HG02981 (cell line): ENCODE results near the gene APBA1.

ENCODE experiments used
- ATAC-seq: cut with Tn5 transposase; IDR thresholded peaks from one replicate; pipeline ENCODE4 v1.9.1; 2021; ENCODE audit warnings: mild to moderate bottlenecking, moderate library complexity; ENCODE audit not compliant: unreplicated experiment

APBA1 gene

DNA sequence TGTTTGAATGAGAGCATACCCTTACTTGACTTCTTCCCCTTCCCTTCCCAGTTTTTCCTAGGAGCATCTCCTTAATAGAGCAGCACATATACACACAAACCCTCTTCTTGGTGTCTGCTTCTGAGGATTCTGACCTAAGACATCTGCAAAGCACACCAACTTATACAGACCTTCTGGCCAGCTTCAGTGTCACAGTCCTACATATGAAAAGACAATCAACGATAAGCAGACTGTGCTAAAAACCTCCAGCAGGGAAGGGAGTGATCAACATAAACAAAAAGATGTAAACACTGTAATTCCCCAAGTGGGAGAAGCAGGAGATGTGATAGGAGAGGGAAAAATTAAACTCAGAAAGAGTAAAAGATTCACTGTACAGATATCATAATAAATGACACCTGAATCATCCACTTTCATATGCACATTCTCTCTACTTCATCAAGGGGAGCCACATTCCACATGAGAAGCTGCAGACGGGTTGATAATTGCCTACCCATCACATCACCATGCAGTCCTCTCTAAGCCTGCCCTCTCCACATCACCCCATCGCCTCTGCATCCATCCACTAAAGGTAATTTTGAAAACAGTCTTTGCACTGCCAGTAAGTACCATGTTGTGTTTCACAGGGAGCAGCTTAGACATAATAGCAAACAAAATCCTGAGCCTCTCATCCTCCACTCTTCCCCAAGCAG is 13.0 kb downstream of the APBA1 start:
- no peak for ATAC-seq

DNA sequence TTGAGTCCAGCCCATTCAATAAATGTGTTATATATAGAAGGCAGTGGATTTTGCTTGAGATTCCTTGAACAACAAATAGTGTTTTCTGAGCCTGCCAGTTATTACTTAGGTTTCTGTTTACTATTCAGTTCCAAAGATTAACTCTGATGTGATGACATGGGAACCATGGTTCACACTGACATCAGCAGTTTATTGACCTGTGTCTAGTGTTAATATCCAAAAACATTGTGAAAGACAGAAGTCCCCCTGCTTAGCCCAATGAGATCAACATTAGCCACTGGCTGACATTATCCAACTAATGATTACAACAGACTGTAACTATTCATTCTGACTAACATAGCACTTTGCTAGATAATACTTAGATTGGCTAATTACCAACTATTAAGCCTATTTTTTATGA is 14.9 kb downstream of the APBA1 start:
- ATAC-seq, result no peak

DNA sequence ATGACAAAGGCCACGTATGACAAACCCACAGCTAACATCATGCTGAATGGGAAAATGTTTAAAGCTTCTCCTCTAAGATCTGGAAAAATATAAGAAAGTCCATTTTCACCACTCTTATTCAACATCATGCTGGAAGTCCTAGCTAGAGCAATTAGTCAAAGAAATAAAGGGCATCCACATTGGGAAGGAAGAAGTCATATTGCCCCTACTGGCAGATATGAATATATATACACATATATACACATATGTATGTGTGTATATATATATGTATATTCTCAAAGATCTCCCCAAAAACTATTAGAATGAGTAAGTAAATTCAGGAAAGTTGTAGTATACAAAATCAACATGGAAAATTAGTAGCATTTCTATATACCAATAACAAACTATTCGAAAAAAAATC is 17.1 kb downstream of the APBA1 start:
- ATAC-seq, result no peak

DNA sequence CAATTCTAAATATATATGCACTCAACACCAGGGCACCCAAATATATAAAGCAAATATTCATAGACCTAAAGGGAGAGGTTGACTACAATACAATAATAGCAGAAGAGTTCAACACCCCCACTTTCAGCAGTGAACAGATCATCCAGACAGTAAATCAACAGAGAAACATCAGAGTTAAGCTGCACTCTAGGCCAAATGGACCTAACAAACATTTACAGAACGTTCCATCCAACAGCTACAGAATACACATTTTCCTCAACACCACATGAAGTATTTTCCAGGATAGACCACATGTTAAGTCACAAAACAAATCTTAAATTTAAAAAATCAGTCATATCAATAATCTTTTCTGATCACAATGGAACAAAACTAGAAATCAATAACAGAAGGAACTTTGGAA is 18.9 kb downstream of the APBA1 start:
- ATAC-seq, result no peak

DNA sequence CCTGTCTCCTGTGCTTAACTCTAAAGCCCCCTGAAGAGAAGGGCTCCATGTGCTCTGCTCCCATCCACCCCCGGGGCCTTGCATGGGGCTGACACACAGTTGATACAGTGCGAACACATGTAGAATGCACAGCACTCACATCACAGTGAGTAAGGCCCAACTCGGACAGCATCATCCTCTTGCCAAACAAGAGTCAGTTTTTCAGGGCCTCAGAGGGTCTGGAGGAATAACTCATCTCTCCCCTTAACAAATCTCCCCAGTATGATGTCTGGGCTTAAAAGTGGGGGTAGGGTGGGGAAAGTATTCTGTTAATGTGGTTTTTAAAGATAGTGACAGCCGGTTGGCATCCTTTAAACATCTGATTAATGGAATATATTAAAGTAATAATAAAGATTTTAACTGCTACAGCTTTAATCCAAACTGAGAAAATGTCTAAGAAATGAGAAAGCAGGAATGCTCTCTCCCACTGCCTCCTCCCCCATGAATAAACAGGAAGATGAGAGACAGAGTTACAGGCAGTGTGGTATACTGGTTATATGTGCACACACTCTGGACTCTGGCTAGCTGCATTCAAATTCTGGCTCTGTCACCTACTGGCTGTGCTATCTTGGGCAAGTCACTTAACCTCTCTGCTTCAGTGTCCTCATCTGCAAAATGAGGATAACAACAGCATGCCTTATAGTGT is 22.5 kb downstream of the APBA1 start:
- ATAC-seq, result no peak

DNA sequence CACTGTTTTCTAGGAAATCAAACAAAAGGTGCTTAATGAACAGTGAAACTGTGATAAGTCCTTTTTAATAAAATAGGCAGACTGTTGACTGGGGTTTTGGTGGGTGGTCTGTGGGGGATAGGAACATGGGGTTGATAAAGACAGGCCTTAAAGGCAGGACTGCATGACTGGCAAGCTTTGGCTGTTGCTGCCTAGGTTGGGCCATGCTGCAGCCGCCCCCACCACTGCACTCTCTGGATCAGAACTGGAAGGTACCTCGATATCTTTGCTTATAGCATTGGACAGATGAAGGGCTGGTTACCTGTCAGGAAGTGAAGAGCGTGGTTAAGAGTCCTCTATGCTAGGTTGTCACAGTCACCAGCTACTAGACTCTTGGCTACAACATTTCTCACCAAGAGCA is 24.4 kb downstream of the APBA1 start:
- no peak for ATAC-seq

DNA sequence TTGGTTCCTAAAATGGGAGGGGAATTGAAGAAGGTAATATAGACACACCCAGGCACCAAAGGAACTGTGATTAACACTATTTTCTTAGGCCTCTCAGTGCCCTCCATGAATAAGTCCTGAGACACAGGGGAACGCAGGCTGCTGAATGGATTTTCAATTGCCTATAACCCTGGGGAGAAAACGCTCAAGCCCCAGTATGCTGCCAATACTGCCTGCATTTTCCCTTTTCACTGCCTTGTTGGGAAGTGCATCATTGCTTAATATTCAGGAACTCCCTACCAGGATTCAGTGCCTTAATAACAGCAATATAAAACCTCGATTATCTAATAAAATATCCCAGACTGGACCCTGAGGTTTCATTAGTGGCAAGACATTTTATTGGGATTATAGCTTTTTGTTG is 25.4 kb downstream of the APBA1 start:
- ATAC-seq, result no peak

DNA sequence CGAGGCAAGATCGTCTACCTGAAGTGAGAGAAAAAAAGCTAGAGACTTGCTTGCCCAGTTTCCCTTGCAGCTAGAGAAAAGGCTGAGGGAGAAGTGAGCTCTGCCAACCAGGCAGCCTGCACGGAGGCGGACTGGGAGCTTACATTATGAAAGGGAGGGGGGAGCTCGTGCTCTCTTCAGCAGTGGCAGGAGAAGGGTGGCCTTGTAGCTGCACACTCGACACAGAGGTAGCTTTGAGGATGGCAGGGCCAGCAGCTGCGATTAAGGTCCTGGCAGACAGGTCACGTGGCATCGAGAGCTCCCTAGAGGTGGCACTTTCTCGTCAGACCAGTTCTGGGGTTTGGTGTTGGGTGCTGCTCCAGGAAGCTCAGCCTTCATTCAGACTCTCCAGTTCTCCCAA is 26.7 kb downstream of the APBA1 start:
- ATAC-seq, result no peak

DNA sequence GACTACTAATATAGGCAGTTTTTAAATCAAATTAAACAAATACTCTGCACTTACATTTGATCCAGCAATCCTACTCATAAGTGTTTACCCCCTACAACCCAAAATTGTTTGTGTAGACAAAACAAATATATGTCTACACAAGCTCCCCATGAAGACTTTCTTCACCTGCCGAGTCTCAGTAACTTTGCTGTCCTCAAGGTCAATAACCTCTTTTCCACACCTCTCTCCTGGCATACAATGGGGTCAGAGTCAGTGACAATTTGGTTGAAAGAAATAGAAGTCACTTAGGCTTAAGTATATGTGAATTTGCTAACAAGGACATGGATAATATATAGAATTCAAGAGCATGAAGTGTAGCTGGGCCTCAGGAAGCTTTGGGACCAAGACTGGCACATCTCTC is 29.1 kb downstream of the APBA1 start:
- ATAC-seq, result no peak

DNA sequence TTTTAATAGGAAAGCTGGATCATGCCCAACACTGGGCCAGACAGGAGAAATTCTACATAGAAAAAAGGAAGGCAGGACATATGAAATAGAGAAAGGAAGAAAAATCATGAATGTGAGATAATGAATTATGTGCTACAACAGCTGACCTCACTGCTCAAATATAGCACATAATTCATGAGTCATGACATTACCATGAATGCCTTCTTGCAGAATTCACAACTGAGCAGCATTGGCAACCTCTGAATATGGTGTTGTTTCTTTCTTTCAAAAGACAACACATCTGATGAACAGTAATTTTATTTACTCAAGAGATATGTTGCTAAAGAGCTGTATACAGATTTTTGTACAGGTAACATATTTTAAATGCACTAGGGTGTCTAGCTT is 34.4 kb downstream of the APBA1 start:
- no peak for ATAC-seq

DNA sequence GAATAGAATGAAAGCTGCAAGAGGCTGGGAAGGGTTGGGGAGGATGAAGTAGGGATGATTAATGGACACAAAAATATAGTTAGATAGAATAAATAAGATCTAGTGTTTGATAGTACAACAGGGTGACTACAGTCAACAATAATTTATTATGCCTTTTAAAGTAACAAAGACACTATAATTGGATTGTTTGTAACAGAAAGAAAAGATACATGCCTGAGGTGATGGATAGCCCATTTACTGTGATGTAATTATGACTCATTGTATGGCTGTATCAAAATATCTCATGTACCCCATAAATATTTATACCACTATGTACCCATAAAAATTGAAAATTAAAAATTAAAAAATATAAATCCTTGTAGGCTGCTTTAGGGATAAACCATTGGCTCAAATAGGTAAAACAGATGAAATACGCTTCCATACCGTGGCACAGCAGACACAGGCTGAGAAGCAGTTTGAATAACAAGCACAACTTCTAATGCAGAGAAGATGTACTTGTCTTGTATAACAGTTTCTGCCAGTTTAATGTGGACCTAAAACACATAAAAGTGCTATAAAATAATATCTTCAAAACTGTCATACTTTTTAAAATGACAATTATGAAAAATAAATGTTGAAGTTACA is 34.9 kb downstream of the APBA1 start:
- no peak for ATAC-seq

DNA sequence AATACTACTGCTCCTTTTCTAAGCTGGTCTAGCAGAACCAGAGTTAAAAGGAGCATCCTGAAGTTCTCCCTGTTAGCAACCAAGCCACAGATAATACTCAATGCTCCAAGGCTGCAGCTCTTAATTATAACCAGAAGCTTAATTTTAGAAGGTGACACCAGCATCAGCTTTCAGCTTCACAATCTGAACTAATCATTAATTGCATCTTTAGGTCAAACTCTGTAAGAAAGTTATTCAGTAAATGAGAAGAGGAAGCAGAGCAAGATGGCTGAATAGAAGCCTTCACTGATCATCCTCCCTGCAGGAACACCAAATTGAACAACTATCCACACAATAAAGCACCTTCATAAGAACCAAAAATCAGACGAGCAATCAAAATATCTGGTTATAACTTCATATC is 38.5 kb downstream of the APBA1 start:
- ATAC-seq, result peak; percentile 68

DNA sequence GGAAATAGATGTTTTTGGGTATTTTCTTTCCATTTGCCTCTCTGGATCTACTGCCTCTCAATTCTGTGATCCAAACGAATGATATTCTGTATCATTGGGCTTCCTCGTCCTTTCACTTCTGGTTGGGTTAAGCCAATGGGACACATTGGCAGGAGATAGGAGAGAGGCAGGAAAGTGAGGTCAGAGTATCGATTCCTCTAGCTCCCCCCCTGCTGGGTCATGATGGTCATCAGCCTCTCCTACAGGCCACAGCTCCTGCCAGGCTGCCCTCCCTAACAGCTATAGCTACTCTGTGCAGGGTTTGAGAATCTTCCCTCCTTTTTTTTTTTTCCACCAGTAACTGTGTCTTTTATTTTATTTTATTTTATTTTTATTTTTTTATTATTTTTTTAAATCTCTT is 39.4 kb downstream of the APBA1 start:
- no peak for ATAC-seq

DNA sequence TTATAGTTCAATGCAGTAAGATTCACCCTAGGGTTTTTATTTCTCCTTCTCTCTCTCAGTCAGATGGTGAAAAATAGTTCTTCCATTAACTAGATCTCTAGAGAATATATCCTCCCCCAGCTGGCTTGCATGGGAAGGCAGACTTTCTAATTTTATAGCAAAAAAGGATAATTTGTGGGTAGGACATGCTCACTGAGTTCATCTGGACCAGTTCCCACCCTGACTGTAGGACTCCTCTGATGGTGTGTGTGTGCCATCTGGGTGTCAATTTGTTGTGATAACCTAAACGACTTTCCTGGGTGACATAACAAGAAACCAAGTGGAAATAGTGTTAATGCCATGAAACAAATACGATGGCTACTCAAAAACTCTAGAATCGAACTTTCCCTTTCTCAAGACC is 44.9 kb downstream of the APBA1 start:
- ATAC-seq, result no peak

DNA sequence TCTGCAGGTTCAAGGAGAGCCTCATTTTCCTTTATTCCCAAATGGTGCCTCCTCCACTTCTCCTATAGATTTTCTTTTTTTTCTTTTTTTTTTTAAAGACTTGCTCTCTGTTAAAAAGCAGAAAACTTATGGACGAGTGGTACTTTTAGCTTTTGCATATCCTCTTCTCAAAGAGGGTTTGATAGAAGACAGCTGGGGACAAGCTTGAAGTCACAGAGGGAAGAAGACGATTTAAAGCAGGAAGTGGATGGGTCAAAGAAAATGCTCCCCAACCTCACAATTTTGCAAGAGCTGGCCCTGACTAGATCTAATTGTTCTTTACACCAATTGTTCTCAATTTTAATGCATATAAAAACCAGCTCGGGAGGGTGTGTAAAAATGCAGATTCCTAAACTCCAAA is 48.9 kb downstream of the APBA1 start:
- no peak for ATAC-seq

DNA sequence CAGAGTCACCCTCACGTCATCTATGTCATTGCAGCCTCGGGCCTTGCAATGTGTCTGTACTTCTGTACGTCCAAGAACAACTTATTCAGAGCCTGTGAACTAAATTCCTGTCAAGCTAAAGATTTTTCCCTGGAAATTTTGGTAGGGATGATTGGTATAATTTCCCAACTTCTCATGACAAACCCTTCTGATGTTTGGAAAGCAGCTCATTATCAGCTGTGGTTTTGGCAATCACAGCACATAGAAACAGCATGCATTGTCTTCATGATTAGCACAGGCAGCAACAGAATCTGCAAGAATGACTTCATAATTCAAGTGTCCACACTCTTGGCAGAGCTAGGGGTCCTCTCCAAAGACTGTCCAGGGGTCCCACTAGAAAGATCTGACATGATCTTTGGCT is 49.5 kb downstream of the APBA1 start:
- ATAC-seq, result no peak

DNA sequence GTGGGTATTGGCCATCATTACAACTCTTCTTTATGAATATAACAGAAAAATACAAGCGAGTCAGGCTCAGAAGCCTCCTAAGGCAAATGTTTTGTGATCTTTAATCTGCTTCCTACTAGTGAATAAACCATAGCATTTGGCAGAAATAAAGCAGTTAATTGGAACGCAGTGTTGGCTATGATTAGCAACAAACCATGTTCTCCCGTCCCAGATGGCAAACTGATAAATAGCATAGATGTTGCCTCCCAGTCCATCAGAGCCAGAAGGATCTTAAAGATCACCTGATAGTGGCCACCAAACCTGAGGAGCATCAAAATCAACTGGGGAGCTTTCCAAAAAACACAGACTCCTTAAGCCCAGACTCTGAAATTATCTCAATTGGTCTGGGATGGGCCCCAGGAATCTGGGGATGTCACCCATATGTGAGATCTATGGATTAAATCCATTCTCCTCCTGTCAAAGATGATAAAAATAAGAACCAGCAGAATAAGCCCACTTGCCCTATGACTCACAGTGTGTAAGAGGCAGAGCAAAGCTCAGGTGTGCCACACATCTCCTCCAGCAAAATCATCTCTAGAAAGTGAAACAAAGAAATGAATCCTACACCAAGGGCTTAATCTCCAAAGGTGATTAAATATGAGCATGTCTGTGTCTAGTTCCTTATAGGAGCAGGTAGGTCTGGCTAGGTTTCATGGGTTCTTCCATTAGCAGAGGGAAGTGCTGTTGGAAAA is 50.3 kb downstream of the APBA1 start:
- no peak for ATAC-seq

DNA sequence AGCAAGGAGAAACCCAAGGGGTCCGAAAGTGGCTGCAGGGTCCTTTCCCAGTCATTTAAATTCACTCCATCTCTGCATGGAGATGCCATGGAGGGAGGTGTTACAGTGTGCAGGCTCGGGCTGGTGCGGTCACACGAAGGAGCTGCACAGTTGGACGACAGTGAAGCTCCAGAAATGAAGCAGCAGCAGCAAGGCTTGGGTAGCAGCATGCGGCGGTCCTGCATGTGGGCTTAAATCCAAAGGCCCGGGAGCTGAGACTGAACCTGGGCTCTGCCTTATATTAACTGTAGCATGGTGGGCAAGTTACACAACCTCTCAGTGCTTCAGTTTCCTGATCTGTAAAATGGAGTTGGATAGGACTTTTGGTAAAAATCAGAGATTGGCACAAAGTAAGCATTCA is 51.4 kb downstream of the APBA1 start:
- ATAC-seq, result no peak

DNA sequence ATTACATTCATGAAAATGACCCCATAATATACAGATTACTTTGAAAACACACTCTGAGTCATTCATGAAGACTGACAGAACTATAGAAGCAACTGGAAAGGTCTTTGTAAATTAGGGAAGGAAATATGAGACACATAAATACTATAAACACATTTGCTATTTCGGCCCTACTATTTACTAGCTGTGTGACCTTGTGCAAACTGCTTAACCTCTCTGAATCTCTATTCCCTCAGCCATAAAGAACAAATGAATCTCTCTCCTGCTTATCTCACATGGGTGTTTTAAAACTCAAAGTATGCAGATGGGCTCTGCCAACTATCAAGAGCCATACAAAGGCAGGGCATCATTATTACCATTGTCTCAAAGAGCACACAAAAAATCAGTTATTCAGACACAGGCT is 52.9 kb downstream of the APBA1 start:
- ATAC-seq, result no peak

DNA sequence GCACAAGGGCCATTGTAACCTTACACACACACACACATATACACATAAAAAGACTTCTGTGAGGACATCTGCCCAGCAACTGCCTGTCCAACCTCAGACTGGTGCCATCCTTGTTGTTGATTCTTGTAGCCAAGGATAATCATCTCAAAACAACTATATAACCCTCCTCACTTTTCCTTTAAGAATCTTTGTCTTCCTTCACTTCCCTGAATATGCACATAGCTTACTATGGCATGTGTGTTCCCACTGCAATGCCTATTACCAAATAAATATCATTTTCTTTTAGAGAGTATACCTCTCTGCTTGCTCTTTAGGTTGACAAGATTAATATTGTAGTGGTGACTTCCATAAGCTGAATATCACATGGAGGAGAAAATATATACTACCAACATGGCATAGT is 55.2 kb downstream of the APBA1 start:
- ATAC-seq, result no peak

DNA sequence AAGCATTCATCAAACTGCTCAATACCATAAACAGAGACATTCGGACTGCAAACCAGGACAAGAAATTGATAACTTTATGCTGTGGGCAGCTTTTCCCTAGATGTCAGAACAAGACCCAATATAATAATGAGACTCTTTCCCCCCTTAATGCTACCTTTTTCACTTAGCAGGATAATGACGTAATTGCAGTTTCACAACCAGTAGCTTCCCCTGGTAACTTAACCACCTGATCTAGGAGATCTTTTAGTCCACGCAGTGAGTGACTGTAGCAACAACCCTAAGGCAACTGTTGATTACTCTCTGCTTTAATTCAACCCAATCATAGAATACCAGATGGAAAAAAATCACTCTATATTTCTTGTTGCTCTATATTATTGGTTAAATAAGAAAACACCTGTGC is 56.3 kb downstream of the APBA1 start:
- no peak for ATAC-seq

DNA sequence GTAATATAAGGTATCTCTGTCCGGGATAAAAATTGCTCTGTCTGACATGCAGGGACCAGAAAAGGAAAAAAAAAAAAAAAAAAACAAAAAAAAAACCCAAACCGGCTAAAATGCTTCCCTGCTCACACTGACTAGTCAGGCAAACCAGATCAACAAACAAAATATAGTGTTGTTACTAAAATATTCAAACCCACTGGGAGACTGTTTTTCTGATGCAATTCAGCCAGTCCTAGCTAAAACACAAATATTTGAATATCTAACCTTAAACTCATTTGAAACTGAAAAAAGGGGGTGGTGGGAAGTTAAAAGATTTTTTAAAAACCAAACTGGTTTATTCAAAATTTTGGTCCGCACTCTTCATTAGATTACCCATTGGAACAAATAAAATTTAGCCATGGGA is 61.0 kb downstream of the APBA1 start:
- no peak for ATAC-seq
